Measurements from ENCODE around the gene PNRC1. TPM values are rescaled to one million over a fixed set of nuclear protein-coding genes. Genes with fewer than 3 reads are reported as not detected.

Gene PNRC1
- total and polyA plus RNA-seq, 2 of the 4 experiments (the other 2 are of a cell fraction): 6.5 to 8.1 TPM

GRCh38 chr6:89073840-89074239 is 6.7 kb upstream of the PNRC1 start:
- H3K14ac ChIP-seq (replicated peaks; ENCODE audit: low read depth, low read length): no peak overlapping the region
- H4K8ac ChIP-seq (ENCODE audit: low read depth in 2 of 2, low read length in 2 of 2): no peak overlapping the region
- H3K4ac ChIP-seq (ENCODE audit: low read depth, low read length): no peak overlapping the region
- H3K9ac ChIP-seq (ENCODE audit: low read depth, low read length): no peak overlapping the region
- H2BK15ac ChIP-seq (ENCODE audit: low read depth, low read length): no peak overlapping the region
- no peak overlapping the region for H3K27ac ChIP-seq (ENCODE audit: insufficient read depth, low read length)
- H3K56ac ChIP-seq (ENCODE audit: extremely low read depth, insufficient read depth, low read length): no peak overlapping the region
- no peak overlapping the region for H2BK120ac ChIP-seq (ENCODE audit: low read depth, low read length)
- H3K4me2 ChIP-seq (ENCODE audit: low read depth, low read length): no peak overlapping the region
- dilution Hi-C loops (cut with HindIII; ENCODE audit: low sequenced_read_pairs, unreplicated experiment) (no loop called here), in situ Hi-C loops (cut with MboI; ENCODE audit: low sequenced_read_pairs) (loop anchor here (10.0 kb wide), 1 partner anchor 89 kb away; no protein-coding TSS in a partner anchor), intact Hi-C loops (cut with micrococcal nuclease) (no loop called here)
- no CpG with 5 or more reads among the region's 2 CpGs for WGBS, 2 experiments (ENCODE audit: extremely low coverage in 2 of 2, insufficient read length in 1 of 2)
- DNase-seq (no peak), ATAC-seq (ENCODE audit: low read depth) (no peak)
- ChIA-PET POLR2A (ENCODE audit: unreplicated experiment) (no interaction called here), CTCF (interaction anchor here (0.6 kb wide), 1 partner anchor 100 kb away, joined by 3 read pairs; no protein-coding TSS in a partner anchor)
- no peak overlapping the region for H2AFZ ChIP-seq (replicated peaks; ENCODE audit: low read length, poor library complexity)
- H4K5ac ChIP-seq (ENCODE audit: low read depth, low read length): no peak overlapping the region
- H3K9me3 ChIP-seq (ENCODE audit: control insufficient read depth, insufficient read depth, low read length): no peaks in the 10 kb centered on the region
- no peak overlapping the region for H3K23ac ChIP-seq (ENCODE audit: low read depth, low read length)
- no TSS peak for BruUV-seq (replicated peaks)
- no peaks in the 10 kb centered on the region for H3K4me1 ChIP-seq (ENCODE audit: control insufficient read depth, insufficient read depth, low read length)
- H2AK5ac ChIP-seq (ENCODE audit: low read depth, low read length): no peak overlapping the region
- no peak overlapping the region for H2AK9ac ChIP-seq (replicated peaks; ENCODE audit: low read depth, low read length, poor library complexity)
- no peak overlapping the region for H4K91ac ChIP-seq (ENCODE audit: insufficient read depth, low read depth, low read length)
- no peak overlapping the region for H3K4me3 ChIP-seq (ENCODE audit: insufficient read depth, low read depth, low read length)
- no peaks in the 10 kb centered on the region for H3K79me1 ChIP-seq (ENCODE audit: low read depth in 1 of 2, low read length in 2 of 2)
- no peak overlapping the region for H2BK5ac ChIP-seq (ENCODE audit: low read depth, low read length, poor library complexity, severe bottlenecking)
- H3K9me1 ChIP-seq (ENCODE audit: insufficient read depth, low read length): no peaks in the 10 kb centered on the region
- H3K18ac ChIP-seq (ENCODE audit: low read depth, low read length): no peak overlapping the region
- no peaks in the 10 kb centered on the region for H4K20me1 ChIP-seq (ENCODE audit: insufficient read depth, low read length)
- TF ChIP-seq CTCF (conservative IDR thresholded peaks at IDR 0.05; ENCODE audit: low read depth, low read length) (no peak), NFE2L2 (IDR thresholded peaks at IDR 0.05; ENCODE audit: low read depth, low read length) (no peak), BHLHE40 (IDR thresholded peaks at IDR 0.05; ENCODE audit: low read depth, low read length) (no peak), MAFK (IDR thresholded peaks at IDR 0.05; ENCODE audit: low read depth, low read length) (no peak), ELK1 (IDR thresholded peaks at IDR 0.05; ENCODE audit: borderline replicate concordance, low read depth, low read length) (no peak), POLR2A (IDR thresholded peaks at IDR 0.05; ENCODE audit: low read depth, low read length) (no peak), CEBPB (IDR thresholded peaks at IDR 0.05; ENCODE audit: low read depth, low read length) (no peak), FOS (IDR thresholded peaks at IDR 0.05; ENCODE audit: low read depth, low read length) (no peak), RFX5 (IDR thresholded peaks at IDR 0.05; ENCODE audit: low read depth, low read length) (no peak), RCOR1 (IDR thresholded peaks at IDR 0.05; ENCODE audit: insufficient replicate concordance, low read length) (no peak), RAD21 (IDR thresholded peaks at IDR 0.05; ENCODE audit: low read length) (no peak), MAZ (IDR thresholded peaks at IDR 0.05; ENCODE audit: borderline replicate concordance, low read depth, low read length) (no peak), CHD1 (IDR thresholded peaks at IDR 0.05; ENCODE audit: low read depth, low read length) (no peak), USF2 (IDR thresholded peaks at IDR 0.05; ENCODE audit: low read depth, low read length) (no peak), MXI1 (IDR thresholded peaks at IDR 0.05; ENCODE audit: borderline replicate concordance, low read depth, low read length) (no peak), SMC3 (IDR thresholded peaks at IDR 0.05; ENCODE audit: low read depth, low read length) (no peak)
- H2BK20ac ChIP-seq (ENCODE audit: low read depth, low read length): no peak overlapping the region
- H3K36me3 ChIP-seq (ENCODE audit: control insufficient read depth, insufficient read depth, low read length): no peaks in the 10 kb centered on the region
- peaks cover 16% of the 10 kb centered on the region for H3K27me3 ChIP-seq (ENCODE audit: control insufficient read depth, insufficient read depth, low read length)

Data from IMR-90 (cell line).